NT2/D1 (cell line): ENCODE measurements around the gene RIPOR3.

ENCODE experiments used
- DNase-seq: peaks from one replicate; pipeline ENCODE4 v3.0.0-alpha.2; 2011; ENCODE audit warnings: low read depth, low spot score
- H3K27me3 ChIP-seq: 2 replicates; pipeline ENCODE4 v1.6.0; 2011; ENCODE audit warnings: mild to moderate bottlenecking; ENCODE audit not compliant: insufficient read length, insufficient read depth
- H3K36me3 ChIP-seq: 2 replicates; pipeline ENCODE4 v1.6.1; 2011; ENCODE audit warnings: mild to moderate bottlenecking, low read length, mixed read lengths; ENCODE audit not compliant: insufficient read depth, insufficient read length
- H3K4me1 ChIP-seq: 2 replicates; pipeline ENCODE4 v1.5.1; 2011; ENCODE audit not compliant: insufficient read depth, insufficient read length
- H3K4me3 ChIP-seq: 2 replicates; pipeline ENCODE4 v1.5.1; 2011; ENCODE audit warnings: low read depth; ENCODE audit not compliant: insufficient read length
- H3K9ac ChIP-seq: 2 replicates; pipeline ENCODE4 v1.6.0; 2011; ENCODE audit warnings: low read depth; ENCODE audit not compliant: insufficient read length
- H3K9me3 ChIP-seq: 2 replicates; pipeline ENCODE4 v1.5.1; 2011; ENCODE audit warnings: mild to moderate bottlenecking, low read length; ENCODE audit not compliant: insufficient read depth
- SUZ12 ChIP-seq: IDR thresholded peaks from 2 replicates; pipeline ENCODE4 v1.6.1; 2011; ENCODE audit not compliant: insufficient read length, insufficient read depth; ENCODE audit errors: extremely low read depth
- YY1 ChIP-seq: IDR thresholded peaks from 2 replicates; pipeline ENCODE4 v1.6.1; 2011; ENCODE audit not compliant: insufficient read length, insufficient read depth
- ZNF274 ChIP-seq: IDR thresholded peaks from 2 replicates; pipeline ENCODE4 v1.6.1; 2011; ENCODE audit warnings: mild to moderate bottlenecking, low read depth, low read length

Gene RIPOR3

DNA sequence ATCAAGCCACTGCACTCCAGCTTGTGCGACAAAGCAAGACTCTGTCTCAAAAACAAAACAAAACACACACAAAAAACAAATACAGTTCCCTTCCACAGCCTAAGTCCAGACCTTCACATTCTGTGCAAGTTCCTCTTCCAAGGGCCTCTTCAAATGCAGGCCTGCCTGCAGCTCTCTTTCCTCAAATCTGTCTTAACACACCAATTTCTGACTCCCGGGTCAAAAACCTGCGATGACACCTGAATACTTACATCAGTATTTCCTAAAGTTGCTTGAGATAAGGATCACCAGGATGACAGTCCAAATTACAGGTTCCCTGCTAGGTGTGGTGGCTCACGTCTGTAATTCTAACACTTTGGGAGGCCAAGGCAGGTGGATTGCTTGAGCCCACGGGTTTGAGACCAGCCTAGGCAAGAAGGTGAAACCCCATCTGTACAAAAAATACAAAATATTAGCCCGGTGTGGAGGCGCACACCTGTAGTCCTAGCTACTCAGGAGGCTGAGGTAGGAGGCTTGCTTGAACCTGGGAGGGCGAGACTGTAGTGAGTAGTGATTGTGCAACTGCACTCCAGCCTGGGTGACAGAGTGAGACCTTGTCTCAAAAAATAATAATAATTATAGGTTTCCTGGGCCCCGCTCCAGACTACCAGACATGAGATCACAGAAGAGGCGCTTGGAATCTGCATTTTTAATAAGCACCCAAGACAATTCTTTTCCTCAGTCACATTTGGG is 31.2 kb upstream of the RIPOR3 start:
- Histone ChIP-seq H3K9ac (no peak overlapping the region), H3K4me1 (peaks cover 6% of the 10 kb centered on the region), H3K9me3 (no peaks in the 10 kb centered on the region), H3K36me3 (no peaks in the 10 kb centered on the region), H3K27me3 (no peaks in the 10 kb centered on the region), H3K4me3 (no peak overlapping the region)
- no peak for DNase-seq
- TF ChIP-seq SUZ12 (no peak), YY1 (no peak), ZNF274 (no peak)

GRCh38 chr20:50721881-50722281 is 30.5 kb upstream of the RIPOR3 start:
- no peak for DNase-seq
- Histone ChIP-seq H3K9ac (no peak overlapping the region), H3K9me3 (no peaks in the 10 kb centered on the region)

DNA sequence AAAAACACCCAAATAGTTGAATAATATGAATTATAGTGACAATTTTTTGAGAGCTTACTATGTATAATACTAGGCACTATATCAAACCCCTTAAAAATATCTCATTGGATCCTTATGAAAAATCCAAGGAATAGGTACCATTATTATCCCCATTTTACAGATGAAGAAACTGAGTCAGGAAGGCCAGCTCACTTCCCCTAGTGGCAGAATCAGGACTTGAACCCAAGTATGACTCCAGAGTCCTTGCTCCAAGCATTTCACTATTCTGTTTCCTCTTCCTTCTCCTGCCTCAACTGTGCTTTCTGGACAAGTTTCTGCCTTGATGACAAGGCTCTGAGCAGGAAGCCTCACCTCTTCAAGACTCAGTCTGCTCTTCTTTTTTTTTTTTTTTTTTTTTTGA is 29.2 kb upstream of the RIPOR3 start:
- no peak for DNase-seq
- no peak for TF ChIP-seq ZNF274
- no peak for TF ChIP-seq YY1
- no peak for TF ChIP-seq SUZ12
- H3K9ac ChIP-seq = no peak overlapping the region
- H3K4me3 ChIP-seq = no peak overlapping the region
- no peaks in the 10 kb centered on the region for H3K27me3 ChIP-seq
- H3K36me3 ChIP-seq = no peaks in the 10 kb centered on the region
- no peaks in the 10 kb centered on the region for H3K9me3 ChIP-seq
- H3K4me1 ChIP-seq = peaks cover 3% of the 10 kb centered on the region

More at GRCh38 chr20:50721881-50722281, 30.5 kb upstream of the RIPOR3 start:
- Histone ChIP-seq H3K36me3 (no peaks in the 10 kb centered on the region), H3K4me3 (no peak overlapping the region), H3K4me1 (peaks cover 6% of the 10 kb centered on the region), H3K27me3 (no peaks in the 10 kb centered on the region)
- no peak for TF ChIP-seq ZNF274
- no peak for TF ChIP-seq SUZ12
- TF ChIP-seq YY1 = no peak

GRCh38 chr20:50720026-50720425 is 28.7 kb upstream of the RIPOR3 start:
- no peak overlapping the region for H3K9ac ChIP-seq
- TF ChIP-seq YY1 = no peak
- no peak for TF ChIP-seq SUZ12
- TF ChIP-seq ZNF274 = no peak
- no peak for DNase-seq
- peaks cover 3% of the 10 kb centered on the region for H3K4me1 ChIP-seq
- H3K27me3 ChIP-seq = no peaks in the 10 kb centered on the region
- H3K9me3 ChIP-seq = no peaks in the 10 kb centered on the region
- no peaks in the 10 kb centered on the region for H3K36me3 ChIP-seq
- H3K4me3 ChIP-seq = no peak overlapping the region

- no peaks in the 10 kb centered on the region for H3K27me3 ChIP-seq
- H3K9me3 ChIP-seq = no peaks in the 10 kb centered on the region
- no peak overlapping the region for H3K4me3 ChIP-seq
- H3K36me3 ChIP-seq = no peaks in the 10 kb centered on the region
- peaks cover 1% of the 10 kb centered on the region for H3K4me1 ChIP-seq
- no peak for DNase-seq
- TF ChIP-seq YY1 (no peak), SUZ12 (no peak), ZNF274 (no peak)
- H3K9ac ChIP-seq = no peak overlapping the region
These were observed 28.0 kb upstream of the RIPOR3 start for GRCh38 chr20:50719328-50719727.

DNA sequence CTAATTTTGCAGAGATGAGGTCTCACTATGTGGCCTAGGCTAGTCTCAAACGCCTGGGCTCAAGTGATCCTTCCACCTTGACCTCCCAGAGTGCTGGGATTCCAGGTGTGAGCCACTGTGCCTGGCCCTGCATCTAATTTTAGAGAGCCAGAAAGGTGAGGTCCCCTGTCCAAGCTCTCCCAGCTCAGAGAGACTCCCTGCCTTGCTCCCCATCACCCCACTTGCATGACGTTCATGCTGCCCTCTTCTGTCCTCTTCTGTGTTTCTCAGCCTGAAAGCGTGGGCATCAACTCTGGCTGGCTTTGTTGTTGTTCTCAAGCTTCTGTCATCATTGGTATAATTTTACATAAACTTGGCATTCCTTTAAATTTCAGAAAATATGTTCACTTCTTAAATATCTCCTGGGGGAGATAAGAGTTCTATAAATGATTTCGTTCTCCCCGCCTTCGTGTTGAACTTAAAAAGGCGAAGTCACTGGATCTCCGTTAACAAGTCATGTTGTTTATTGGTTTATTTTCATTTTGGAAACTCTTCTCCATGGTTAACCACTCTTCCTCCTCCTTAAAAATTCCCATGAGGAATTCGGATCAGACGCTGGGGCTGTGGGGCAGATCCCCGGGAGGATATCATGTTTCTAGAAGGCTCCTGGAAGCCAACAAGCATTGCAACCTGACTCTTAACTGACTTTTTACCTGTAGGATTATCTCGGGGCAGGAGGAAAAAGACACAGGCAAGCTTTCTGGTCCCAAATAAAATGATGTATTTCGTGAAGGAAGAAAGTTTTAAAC is 26.8 kb upstream of the RIPOR3 start:
- Histone ChIP-seq H3K27me3 (no peaks in the 10 kb centered on the region), H3K9ac (no peak overlapping the region), H3K9me3 (no peaks in the 10 kb centered on the region), H3K4me1 (no peaks in the 10 kb centered on the region), H3K4me3 (no peak overlapping the region), H3K36me3 (no peaks in the 10 kb centered on the region)
- DNase-seq = no peak
- TF ChIP-seq YY1 = no peak

- TF ChIP-seq ZNF274 (no peak), YY1 (no peak), SUZ12 (no peak)
- H3K4me1 ChIP-seq = peaks cover under 1% of the 10 kb centered on the region
- no peak overlapping the region for H3K4me3 ChIP-seq
These were observed 26.0 kb upstream of the RIPOR3 start for GRCh38 chr20:50717312-50717711.

DNA sequence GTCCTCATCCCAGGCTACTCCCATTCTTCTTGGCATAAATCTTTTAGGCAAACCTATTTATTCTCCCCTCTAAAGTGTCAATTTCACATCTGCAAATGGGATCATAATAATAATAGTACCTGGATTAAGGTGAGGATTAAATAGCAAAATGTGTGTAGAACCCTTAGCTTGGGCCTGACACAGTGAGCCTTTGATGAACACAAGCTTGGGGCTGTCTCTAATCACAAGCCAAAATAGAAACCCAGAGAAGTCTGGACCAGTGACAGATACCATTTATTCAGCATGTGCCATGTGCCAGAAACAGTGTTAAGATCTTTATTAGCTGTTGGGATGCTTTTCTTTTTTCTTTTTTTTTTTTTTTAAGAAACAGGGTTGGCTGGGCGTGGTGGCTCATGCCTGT is 25.2 kb upstream of the RIPOR3 start:
- peaks cover 3% of the 10 kb centered on the region for H3K4me1 ChIP-seq
- no peaks in the 10 kb centered on the region for H3K27me3 ChIP-seq
- no peaks in the 10 kb centered on the region for H3K9me3 ChIP-seq
- no peak overlapping the region for H3K4me3 ChIP-seq
- TF ChIP-seq SUZ12 (no peak), YY1 (no peak)
- no peaks in the 10 kb centered on the region for H3K36me3 ChIP-seq
- no peak overlapping the region for H3K9ac ChIP-seq
- no peak for DNase-seq

More at GRCh38 chr20:50717312-50717711, 26.0 kb upstream of the RIPOR3 start:
- Histone ChIP-seq H3K36me3 (no peaks in the 10 kb centered on the region), H3K9me3 (no peaks in the 10 kb centered on the region), H3K27me3 (no peaks in the 10 kb centered on the region), H3K9ac (no peak overlapping the region)
- DNase-seq = no peak
